SK-N-MC (cell line): ENCODE results near the gene DDX56.

ENCODE experiments used
- DNase-seq: peaks from one replicate; pipeline ENCODE4 v3.0.0-alpha.2; 2011; ENCODE audit warnings: low read depth, low spot score
- H3K27ac ChIP-seq: fragments of 200-600 bp; sonication (generic); 2 replicates; pipeline ENCODE4 v1.5.1; 2016; ENCODE audit warnings: mixed run types
- H3K36me3 ChIP-seq: fragments of 200-600 bp; sonication (generic); 2 replicates; pipeline ENCODE4 v1.6.1; 2017; ENCODE audit warnings: antibody characterized with exemption, low read length, mixed read lengths; ENCODE audit not compliant: insufficient read depth
- H3K4me3 ChIP-seq: fragments of 200-600 bp; sonication (generic); 2 replicates; pipeline ENCODE4 v1.5.1; 2016
- H3K9ac ChIP-seq: fragments of 200-600 bp; sonication (generic); 2 replicates; pipeline ENCODE4 v1.8.0; 2017; ENCODE audit warnings: mixed run types, mixed read lengths; ENCODE audit not compliant: insufficient read length
- H3K9me3 ChIP-seq: fragments of 200-600 bp; sonication (generic); 2 replicates; pipeline ENCODE4 v1.6.1; 2017; ENCODE audit warnings: low read depth, mild to moderate bottlenecking, antibody characterized with exemption, low read length, moderate library complexity, mixed read lengths
- EZH2 ChIP-seq: fragments of 200-600 bp; sonication (generic); IDR thresholded peaks from one replicate; pipeline ENCODE4 v1.6.1; 2017; ENCODE audit warnings: antibody characterized with exemption
- FOXP2 ChIP-seq: optimal IDR thresholded peaks from 2 replicates; pipeline ENCODE3; 2011; ENCODE audit warnings: mild to moderate bottlenecking, moderate library complexity; ENCODE audit not compliant: insufficient read depth; ENCODE audit errors: extremely low read length, control extremely low read depth
- POLR2AphosphoS5 ChIP-seq: IDR thresholded peaks from 2 replicates; pipeline ENCODE4 v1.6.1; 2012; ENCODE audit warnings: mild to moderate bottlenecking, low read depth, low read length, borderline replicate concordance

The DDX56 gene

DNA sequence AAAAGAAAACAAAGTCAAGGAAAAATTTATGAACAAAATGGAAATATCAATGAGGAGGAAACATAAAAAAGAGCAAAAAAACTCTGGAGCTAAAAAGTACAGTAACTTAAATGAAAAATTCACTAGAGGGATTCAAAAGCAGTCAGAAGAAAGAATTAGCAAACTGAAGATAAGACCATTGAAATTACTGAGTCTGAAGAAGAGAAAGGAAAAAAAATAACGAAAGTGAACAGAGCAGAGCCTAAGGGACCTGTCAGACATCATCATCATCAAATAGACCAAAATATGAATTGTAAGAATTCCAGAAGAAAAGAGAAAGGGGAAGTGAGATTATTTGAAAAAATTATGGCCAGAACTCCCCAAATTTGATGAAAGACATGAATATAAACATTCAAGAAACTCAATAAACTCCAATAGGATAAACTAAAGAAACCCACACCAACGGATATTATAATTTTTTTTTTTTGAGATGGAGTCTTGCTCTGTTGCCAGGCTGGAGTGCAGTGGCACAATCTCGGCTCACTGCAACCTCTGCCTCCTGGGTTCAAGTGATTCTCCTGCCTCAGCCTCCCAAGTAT, 48.8 kb downstream of the DDX56 start:
- Histone ChIP-seq H3K36me3 (no peaks in the 10 kb centered on the region), H3K9me3 (no peaks in the 10 kb centered on the region), H3K9ac (no peak overlapping the region), H3K27ac (no peak overlapping the region), H3K4me3 (no peak overlapping the region)
- no peak for DNase-seq
- no peak for TF ChIP-seq FOXP2
- TF ChIP-seq EZH2: no peak
- TF ChIP-seq POLR2AphosphoS5: no peak

DNA sequence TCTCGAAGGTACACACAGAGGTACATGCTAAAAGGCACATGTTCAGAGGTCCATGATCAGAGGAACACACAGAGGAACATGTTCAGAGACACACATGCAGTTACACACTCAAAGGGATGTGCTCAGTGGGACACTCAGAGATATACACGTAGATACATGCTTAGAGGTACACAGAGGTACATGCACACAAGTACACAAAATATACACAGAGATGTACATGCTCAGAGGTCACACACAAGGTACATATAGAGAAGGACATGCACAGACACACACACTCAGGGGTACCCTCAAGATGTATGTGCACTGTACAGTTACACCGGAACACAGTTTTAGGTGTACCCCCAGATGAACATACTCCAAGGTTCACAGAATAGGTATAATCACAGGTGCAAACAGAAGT, 51.4 kb downstream of the DDX56 start:
- DNase-seq: no peak
- TF ChIP-seq POLR2AphosphoS5 (no peak), EZH2 (no peak), FOXP2 (no peak)
- no peak overlapping the region for H3K9ac ChIP-seq
- no peak overlapping the region for H3K4me3 ChIP-seq
- no peak overlapping the region for H3K27ac ChIP-seq
- no peaks in the 10 kb centered on the region for H3K9me3 ChIP-seq
- H3K36me3 ChIP-seq: no peaks in the 10 kb centered on the region

DNA sequence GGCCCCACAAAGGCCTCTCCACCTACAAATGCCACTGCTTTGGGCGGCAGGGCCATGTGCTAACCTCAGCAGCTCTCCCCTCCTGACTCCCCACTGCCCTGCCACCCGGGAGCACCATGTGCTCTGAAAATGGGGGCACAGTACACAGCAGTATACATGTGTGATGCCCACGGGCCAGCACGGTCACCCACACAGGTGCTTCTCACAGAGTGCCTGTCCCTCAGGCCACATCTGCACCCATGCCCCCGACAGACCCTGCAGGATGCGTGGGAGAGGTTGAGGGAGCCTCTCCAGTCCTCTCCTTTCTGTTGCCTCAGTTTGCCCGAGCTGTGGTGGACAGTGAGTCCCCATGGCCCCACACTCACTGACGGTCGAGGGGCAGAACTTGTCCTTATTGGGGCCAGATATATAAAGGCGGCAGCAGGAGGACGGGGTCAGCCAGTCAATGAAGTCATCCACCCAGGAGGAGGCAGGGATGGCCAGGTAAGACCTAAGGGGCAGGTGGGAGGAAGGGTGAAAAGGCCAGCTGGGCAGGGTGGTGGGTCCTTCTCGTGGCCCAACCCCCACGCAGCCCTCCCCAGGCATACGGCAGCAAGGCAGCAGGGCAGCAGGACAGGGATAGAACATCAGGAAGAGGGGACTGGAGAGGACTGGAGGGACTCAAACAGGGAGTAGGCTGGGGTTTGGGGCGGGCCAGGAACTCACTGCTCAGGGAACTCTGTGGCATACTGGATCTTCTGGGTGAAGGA, 52.2 kb downstream of the DDX56 start:
- no peak overlapping the region for H3K4me3 ChIP-seq
- TF ChIP-seq POLR2AphosphoS5: no peak
- no peak for TF ChIP-seq FOXP2
- no peak for TF ChIP-seq EZH2
- no peak overlapping the region for H3K9ac ChIP-seq
- H3K9me3 ChIP-seq: no peaks in the 10 kb centered on the region
- H3K27ac ChIP-seq: no peak overlapping the region
- H3K36me3 ChIP-seq: no peaks in the 10 kb centered on the region
- DNase-seq: no peak

DNA sequence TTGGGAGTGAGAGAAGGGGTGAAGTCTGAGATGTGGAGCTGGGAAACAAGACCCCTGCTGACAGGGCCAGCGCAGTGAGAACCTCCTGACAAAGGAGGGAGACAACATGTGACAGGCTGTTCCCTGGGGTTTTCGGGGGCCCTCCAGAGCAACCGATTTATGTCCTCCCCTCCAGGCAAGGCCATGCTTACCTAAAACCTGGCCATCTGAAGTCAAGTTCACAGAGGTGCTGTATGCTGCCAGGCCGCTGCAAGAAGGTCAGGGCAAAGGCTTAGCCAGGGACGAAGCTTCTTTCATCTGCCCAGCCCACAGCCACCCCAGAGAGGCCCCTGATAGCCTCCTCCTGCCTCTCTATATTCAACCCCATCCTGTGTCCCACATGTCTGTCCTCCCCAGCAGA, 53.1 kb downstream of the DDX56 start:
- no peak overlapping the region for H3K9ac ChIP-seq
- no peaks in the 10 kb centered on the region for H3K36me3 ChIP-seq
- no peak overlapping the region for H3K4me3 ChIP-seq
- DNase-seq: no peak
- TF ChIP-seq FOXP2 (no peak), EZH2 (no peak), POLR2AphosphoS5 (no peak)
- no peaks in the 10 kb centered on the region for H3K9me3 ChIP-seq
- no peak overlapping the region for H3K27ac ChIP-seq

- Histone ChIP-seq H3K27ac (no peak overlapping the region), H3K9ac (no peak overlapping the region), H3K9me3 (no peaks in the 10 kb centered on the region), H3K36me3 (no peaks in the 10 kb centered on the region), H3K4me3 (no peak overlapping the region)
- TF ChIP-seq EZH2: no peak
- no peak for TF ChIP-seq POLR2AphosphoS5
- TF ChIP-seq FOXP2: no peak
- DNase-seq: no peak
Measured at GRCh38 chr7:44519546-44519945, 54.2 kb downstream of the DDX56 start.

- TF ChIP-seq POLR2AphosphoS5: no peak
- TF ChIP-seq FOXP2: no peak
- TF ChIP-seq EZH2: no peak
- Histone ChIP-seq H3K27ac (no peak overlapping the region), H3K36me3 (no peaks in the 10 kb centered on the region), H3K9me3 (no peaks in the 10 kb centered on the region), H3K9ac (no peak overlapping the region), H3K4me3 (no peak overlapping the region)
- no peak for DNase-seq
Measured at GRCh38 chr7:44518761-44519160, 54.9 kb downstream of the DDX56 start.

- Histone ChIP-seq H3K4me3 (no peak overlapping the region), H3K9ac (no peak overlapping the region), H3K36me3 (no peaks in the 10 kb centered on the region), H3K9me3 (no peaks in the 10 kb centered on the region), H3K27ac (no peak overlapping the region)
- TF ChIP-seq EZH2: no peak
- no peak for TF ChIP-seq POLR2AphosphoS5
- TF ChIP-seq FOXP2: no peak
- no peak for DNase-seq
Measured at GRCh38 chr7:44517175-44517574, 56.5 kb downstream of the DDX56 start.
